ENCODE data around the gene SPSB4.

Gene SPSB4

DNA sequence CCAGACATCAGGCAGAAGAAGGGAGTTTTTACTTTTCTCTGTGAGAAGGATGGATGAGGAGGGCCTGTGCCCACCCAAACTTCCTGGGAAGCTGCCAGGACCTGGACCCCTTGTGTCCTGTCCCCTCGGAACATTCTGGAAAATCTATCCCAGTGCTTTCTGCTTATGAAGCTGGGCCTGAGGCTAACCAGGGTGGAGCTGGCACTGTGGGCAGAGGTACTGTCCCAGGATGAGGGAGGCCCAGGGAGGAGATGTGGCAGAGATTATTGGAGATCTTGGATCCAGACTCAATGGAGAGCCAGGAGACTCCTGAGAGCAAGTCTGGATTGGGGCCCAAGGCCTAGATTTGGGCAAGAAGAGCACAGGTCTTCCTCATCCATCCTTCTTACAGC is 44.4 kb downstream of the SPSB4 start:
- H4K20me1 ChIP-seq (ENCODE audit: low read depth, low read length) = no peaks in the 10 kb centered on the region
- no peaks in the 10 kb centered on the region for H3K79me2 ChIP-seq (ENCODE audit: insufficient read depth, low read length)
- TF ChIP-seq, protein P1, sequence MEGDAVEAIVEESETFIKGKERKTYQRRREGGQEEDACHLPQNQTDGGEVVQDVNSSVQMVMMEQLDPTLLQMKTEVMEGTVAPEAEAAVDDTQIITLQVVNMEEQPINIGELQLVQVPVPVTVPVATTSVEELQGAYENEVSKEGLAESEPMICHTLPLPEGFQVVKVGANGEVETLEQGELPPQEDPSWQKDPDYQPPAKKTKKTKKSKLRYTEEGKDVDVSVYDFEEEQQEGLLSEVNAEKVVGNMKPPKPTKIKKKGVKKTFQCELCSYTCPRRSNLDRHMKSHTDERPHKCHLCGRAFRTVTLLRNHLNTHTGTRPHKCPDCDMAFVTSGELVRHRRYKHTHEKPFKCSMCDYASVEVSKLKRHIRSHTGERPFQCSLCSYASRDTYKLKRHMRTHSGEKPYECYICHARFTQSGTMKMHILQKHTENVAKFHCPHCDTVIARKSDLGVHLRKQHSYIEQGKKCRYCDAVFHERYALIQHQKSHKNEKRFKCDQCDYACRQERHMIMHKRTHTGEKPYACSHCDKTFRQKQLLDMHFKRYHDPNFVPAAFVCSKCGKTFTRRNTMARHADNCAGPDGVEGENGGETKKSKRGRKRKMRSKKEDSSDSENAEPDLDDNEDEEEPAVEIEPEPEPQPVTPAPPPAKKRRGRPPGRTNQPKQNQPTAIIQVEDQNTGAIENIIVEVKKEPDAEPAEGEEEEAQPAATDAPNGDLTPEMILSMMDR (IDR thresholded peaks at IDR 0.05; ENCODE audit: insufficient read depth, low read length, poor library complexity, severe bottlenecking) = no peak
- TF ChIP-seq EZH2phosphoT487 (conservative IDR thresholded peaks at IDR 0.05; ENCODE audit: low read length) = no peak
- no peaks in the 10 kb centered on the region for H3K27me3 ChIP-seq (ENCODE audit: low read length)
- no peak overlapping the region for H3K4me3 ChIP-seq (ENCODE audit: insufficient read depth, low read length, poor library complexity, severe bottlenecking)
- no peak overlapping the region for H3K4me2 ChIP-seq (ENCODE audit: low read depth, low read length, poor library complexity, severe bottlenecking)
- no peaks in the 10 kb centered on the region for H3K9me2 ChIP-seq (replicated peaks; ENCODE audit: insufficient read depth, low read length)
- H3F3A ChIP-seq (ENCODE audit: insufficient read depth) = no peaks in the 10 kb centered on the region
- H2AFZ ChIP-seq (ENCODE audit: low read depth, low read length, severe bottlenecking) = no peak overlapping the region
- H3K36me3 ChIP-seq (ENCODE audit: low read length) = no peaks in the 10 kb centered on the region
- no peak overlapping the region for H3K27ac ChIP-seq (ENCODE audit: low read depth, low read length)
- no peak overlapping the region for H3K9ac ChIP-seq (ENCODE audit: low read length)
- H3K9me3 ChIP-seq (ENCODE audit: insufficient read depth, low read length) = no peaks in the 10 kb centered on the region

DNA sequence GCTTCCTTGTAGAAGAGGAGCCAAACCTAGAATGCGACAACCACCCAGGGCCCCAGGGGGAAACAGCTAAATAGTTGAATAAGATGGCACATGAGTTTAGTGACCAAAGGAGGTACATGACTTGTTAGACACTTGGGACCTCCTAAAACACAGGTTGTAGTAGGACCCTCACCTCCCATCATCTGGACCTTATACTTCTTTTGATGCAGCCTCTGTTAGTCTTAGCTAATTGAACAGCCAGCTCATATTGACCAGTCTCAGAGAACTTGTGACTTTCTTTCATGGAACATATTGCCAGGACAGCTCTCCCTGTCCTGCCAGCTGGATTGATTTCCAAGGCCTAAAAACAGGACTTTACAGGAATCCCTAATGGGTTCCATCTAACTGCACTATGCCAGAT is 45.0 kb downstream of the SPSB4 start:
- H3F3A ChIP-seq (ENCODE audit: insufficient read depth) = no peaks in the 10 kb centered on the region
- H3K27me3 ChIP-seq (ENCODE audit: low read length) = no peaks in the 10 kb centered on the region
- H3K4me3 ChIP-seq (ENCODE audit: insufficient read depth, low read length, poor library complexity, severe bottlenecking) = no peak overlapping the region
- H3K9ac ChIP-seq (ENCODE audit: low read length) = no peak overlapping the region
- no peaks in the 10 kb centered on the region for H3K9me2 ChIP-seq (replicated peaks; ENCODE audit: insufficient read depth, low read length)
- H3K36me3 ChIP-seq (ENCODE audit: low read length) = no peaks in the 10 kb centered on the region
- no peaks in the 10 kb centered on the region for H3K79me2 ChIP-seq (ENCODE audit: insufficient read depth, low read length)
- no peaks in the 10 kb centered on the region for H4K20me1 ChIP-seq (ENCODE audit: low read depth, low read length)
- TF ChIP-seq, protein P1 (IDR thresholded peaks at IDR 0.05; ENCODE audit: insufficient read depth, low read length, poor library complexity, severe bottlenecking) = no peak
- TF ChIP-seq EZH2phosphoT487 (conservative IDR thresholded peaks at IDR 0.05; ENCODE audit: low read length) = no peak
- no peak overlapping the region for H3K4me2 ChIP-seq (ENCODE audit: low read depth, low read length, poor library complexity, severe bottlenecking)
- H3K9me3 ChIP-seq (ENCODE audit: insufficient read depth, low read length) = no peaks in the 10 kb centered on the region
- no peak overlapping the region for H2AFZ ChIP-seq (ENCODE audit: low read depth, low read length, severe bottlenecking)
- no peak overlapping the region for H3K27ac ChIP-seq (ENCODE audit: low read depth, low read length)

DNA sequence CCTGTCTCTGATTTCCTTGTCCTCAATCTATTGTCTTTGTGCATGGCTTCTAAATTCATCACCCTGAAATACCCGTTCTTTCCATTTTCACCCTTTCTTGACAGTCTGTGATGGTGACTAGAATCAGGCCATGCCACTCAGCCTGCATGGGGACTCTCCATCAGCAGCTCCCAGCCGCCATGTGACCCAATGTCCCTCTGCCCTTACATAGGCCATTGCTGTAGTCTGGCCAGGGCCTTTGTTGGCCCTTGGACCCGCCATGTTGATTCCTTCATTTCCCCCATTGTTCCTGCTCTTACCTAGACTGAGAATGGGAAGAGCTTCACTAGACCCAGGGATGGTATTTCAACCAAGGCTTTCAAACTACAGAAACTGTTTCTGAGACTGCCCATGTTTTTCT is 45.8 kb downstream of the SPSB4 start:
- Histone ChIP-seq H3K9ac (ENCODE audit: low read length) (no peak overlapping the region), H3K79me2 (ENCODE audit: insufficient read depth, low read length) (no peaks in the 10 kb centered on the region), H3K27me3 (ENCODE audit: low read length) (no peaks in the 10 kb centered on the region), H3K27ac (ENCODE audit: low read depth, low read length) (no peak overlapping the region), H3K36me3 (ENCODE audit: low read length) (no peaks in the 10 kb centered on the region), H2AFZ (ENCODE audit: low read depth, low read length, severe bottlenecking) (no peak overlapping the region), H3K9me3 (ENCODE audit: insufficient read depth, low read length) (no peaks in the 10 kb centered on the region), H4K20me1 (ENCODE audit: low read depth, low read length) (no peaks in the 10 kb centered on the region), H3K9me2 (replicated peaks; ENCODE audit: insufficient read depth, low read length) (no peaks in the 10 kb centered on the region), H3K4me2 (ENCODE audit: low read depth, low read length, poor library complexity, severe bottlenecking) (no peak overlapping the region), H3K4me3 (ENCODE audit: insufficient read depth, low read length, poor library complexity, severe bottlenecking) (no peak overlapping the region), H3F3A (ENCODE audit: insufficient read depth) (no peaks in the 10 kb centered on the region)
- TF ChIP-seq, protein P1 (IDR thresholded peaks at IDR 0.05; ENCODE audit: insufficient read depth, low read length, poor library complexity, severe bottlenecking) = no peak
- TF ChIP-seq EZH2phosphoT487 (conservative IDR thresholded peaks at IDR 0.05; ENCODE audit: low read length) = no peak

DNA sequence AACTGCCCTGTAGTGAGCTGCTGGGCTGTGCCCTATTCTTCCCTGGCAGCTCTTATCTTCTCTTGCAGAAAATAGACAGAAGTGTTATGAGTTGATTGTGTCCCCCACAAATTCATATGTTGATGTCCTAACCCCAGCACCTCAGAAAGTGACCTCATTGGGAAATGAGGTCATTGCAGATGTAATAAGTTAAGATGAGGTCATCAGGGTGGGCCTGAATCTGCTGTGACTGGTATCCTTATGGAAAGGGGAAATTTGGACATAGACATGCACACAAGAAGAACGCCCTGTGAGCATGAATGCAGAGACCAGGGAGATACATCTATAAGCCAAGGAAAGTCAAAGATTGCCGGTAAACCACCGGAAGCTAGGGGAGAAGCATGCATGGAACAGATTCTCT is 49.0 kb downstream of the SPSB4 start:
- no peak overlapping the region for H3K27ac ChIP-seq (ENCODE audit: low read depth, low read length)
- H3K79me2 ChIP-seq (ENCODE audit: insufficient read depth, low read length) = no peaks in the 10 kb centered on the region
- no peaks in the 10 kb centered on the region for H3F3A ChIP-seq (ENCODE audit: insufficient read depth)
- no peak overlapping the region for H3K4me2 ChIP-seq (ENCODE audit: low read depth, low read length, poor library complexity, severe bottlenecking)
- TF ChIP-seq, protein P1 (IDR thresholded peaks at IDR 0.05; ENCODE audit: insufficient read depth, low read length, poor library complexity, severe bottlenecking) = no peak
- TF ChIP-seq EZH2phosphoT487 (conservative IDR thresholded peaks at IDR 0.05; ENCODE audit: low read length) = no peak
- no peaks in the 10 kb centered on the region for H3K9me3 ChIP-seq (ENCODE audit: insufficient read depth, low read length)
- no peak overlapping the region for H3K4me3 ChIP-seq (ENCODE audit: insufficient read depth, low read length, poor library complexity, severe bottlenecking)
- H3K9ac ChIP-seq (ENCODE audit: low read length) = no peak overlapping the region
- no peak overlapping the region for H2AFZ ChIP-seq (ENCODE audit: low read depth, low read length, severe bottlenecking)
- H3K9me2 ChIP-seq (replicated peaks; ENCODE audit: insufficient read depth, low read length) = no peaks in the 10 kb centered on the region
- H3K36me3 ChIP-seq (ENCODE audit: low read length) = no peaks in the 10 kb centered on the region
- H4K20me1 ChIP-seq (ENCODE audit: low read depth, low read length) = no peaks in the 10 kb centered on the region
- no peaks in the 10 kb centered on the region for H3K27me3 ChIP-seq (ENCODE audit: low read length)
